Osteoblast (primary cell): ENCODE measurements around the gene TPGS1. TPM values are rescaled to one million over a fixed set of nuclear protein-coding genes. Genes with fewer than 3 reads are reported as not detected.

Experiments used
- DNase-seq: peaks from one replicate; pipeline ENCODE4 v3.0.0; 2011; ENCODE audit warnings: low spot score, mixed read lengths; ENCODE audit not compliant: insufficient read length; ENCODE audit errors: missing footprints
- H2AFZ ChIP-seq: 2 replicates; pipeline ENCODE4 v1.6.0; 2011; ENCODE audit warnings: mild to moderate bottlenecking, low read length
- H3K27ac ChIP-seq: 2 replicates; pipeline ENCODE4 v1.5.1; 2011; ENCODE audit warnings: mild to moderate bottlenecking, low read depth, low read length, moderate library complexity
- H3K27me3 ChIP-seq: 2 replicates; pipeline ENCODE4 v1.6.0; 2012; ENCODE audit warnings: mild to moderate bottlenecking, control low read depth, inconsistent platforms, low read length, moderate library complexity; ENCODE audit not compliant: insufficient read depth
- H3K36me3 ChIP-seq: 2 replicates; pipeline ENCODE4 v1.5.1; 2011; ENCODE audit warnings: mild to moderate bottlenecking, low read length, control low read depth, moderate library complexity; ENCODE audit not compliant: insufficient read depth
- H3K4me1 ChIP-seq: 2 replicates; pipeline ENCODE4 v1.5.1; 2011; ENCODE audit warnings: mild to moderate bottlenecking, low read length, control low read depth, moderate library complexity; ENCODE audit not compliant: insufficient read depth
- H3K4me2 ChIP-seq: 2 replicates; pipeline ENCODE4 v1.6.0; 2011; ENCODE audit warnings: mild to moderate bottlenecking, low read length; ENCODE audit not compliant: insufficient read depth
- H3K4me3 ChIP-seq: fragments of 200-600 bp; sonication (generic); 3 replicates; pipeline ENCODE4 v1.5.1; 2012; ENCODE audit warnings: mild to moderate bottlenecking, low read length, inconsistent platforms; ENCODE audit not compliant: insufficient read depth
- H3K79me2 ChIP-seq: 2 replicates; pipeline ENCODE4 v1.6.0; 2012; ENCODE audit warnings: mild to moderate bottlenecking, low read length, control low read depth, inconsistent platforms; ENCODE audit not compliant: insufficient read depth
- H3K9me3 ChIP-seq: 2 replicates; pipeline ENCODE4 v1.5.1; 2011; ENCODE audit warnings: low read depth, low read length, control low read depth
- H4K20me1 ChIP-seq: 2 replicates; pipeline ENCODE4 v1.6.0; 2012; ENCODE audit warnings: mild to moderate bottlenecking, low read length, control low read depth; ENCODE audit not compliant: insufficient read depth
- total RNA-seq: library from RNA; depleted of rRNA; stranded (reverse); fragments of >200 nt; gene quantifications from 2 replicates; pipeline ENCODE4 v1.2.3, GENCODE V29; 2012
- TF ChIP-seq, protein P1 (sequence below): IDR thresholded peaks from 2 replicates; pipeline ENCODE4 v1.5.1; 2011; ENCODE audit warnings: mild to moderate bottlenecking, low read depth, low read length, moderate library complexity; ENCODE audit errors: extremely low read depth

Gene TPGS1
- total RNA-seq, 1 donor = 47.8 TPM

DNA sequence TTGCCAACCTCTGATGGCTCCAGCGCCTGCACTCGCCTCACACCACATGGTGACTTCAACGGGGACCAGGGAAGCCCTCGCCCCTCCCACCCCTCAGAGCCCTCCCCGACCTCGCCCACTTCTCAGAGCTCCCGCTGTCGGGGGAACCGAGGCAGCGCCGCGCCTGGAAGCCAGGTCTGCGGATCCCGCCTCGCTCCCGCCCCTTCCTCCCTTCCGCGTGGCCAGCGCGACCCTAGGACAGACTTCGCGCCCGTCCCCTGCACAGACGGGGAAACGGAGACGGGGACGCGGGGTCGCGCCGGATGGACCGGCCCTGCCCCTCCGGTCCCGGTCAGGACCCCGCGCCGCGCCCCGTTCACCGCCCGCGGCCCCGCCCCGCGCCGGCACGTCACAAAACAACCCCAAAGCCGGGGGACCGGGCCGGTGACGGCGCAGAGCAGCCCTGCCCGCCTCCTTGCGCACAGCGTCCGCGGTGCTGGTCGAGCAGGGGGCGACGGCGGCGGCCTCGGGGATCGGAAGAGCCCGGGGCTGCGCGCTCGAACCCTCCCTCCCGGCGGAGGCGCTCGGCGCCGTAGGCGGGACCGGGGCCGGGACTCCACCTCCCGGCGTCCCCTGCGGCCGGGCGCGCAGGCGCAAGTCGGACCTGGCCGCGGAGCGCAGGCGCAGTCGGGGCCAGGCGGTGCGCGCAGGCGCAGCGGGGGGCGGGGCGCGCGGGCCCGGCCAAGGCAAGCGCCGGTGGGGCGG is 23.9 kb downstream of the TPGS1 start:
- H3K27ac ChIP-seq = peak overlapping the region; percentile 48
- TF ChIP-seq, protein P1, sequence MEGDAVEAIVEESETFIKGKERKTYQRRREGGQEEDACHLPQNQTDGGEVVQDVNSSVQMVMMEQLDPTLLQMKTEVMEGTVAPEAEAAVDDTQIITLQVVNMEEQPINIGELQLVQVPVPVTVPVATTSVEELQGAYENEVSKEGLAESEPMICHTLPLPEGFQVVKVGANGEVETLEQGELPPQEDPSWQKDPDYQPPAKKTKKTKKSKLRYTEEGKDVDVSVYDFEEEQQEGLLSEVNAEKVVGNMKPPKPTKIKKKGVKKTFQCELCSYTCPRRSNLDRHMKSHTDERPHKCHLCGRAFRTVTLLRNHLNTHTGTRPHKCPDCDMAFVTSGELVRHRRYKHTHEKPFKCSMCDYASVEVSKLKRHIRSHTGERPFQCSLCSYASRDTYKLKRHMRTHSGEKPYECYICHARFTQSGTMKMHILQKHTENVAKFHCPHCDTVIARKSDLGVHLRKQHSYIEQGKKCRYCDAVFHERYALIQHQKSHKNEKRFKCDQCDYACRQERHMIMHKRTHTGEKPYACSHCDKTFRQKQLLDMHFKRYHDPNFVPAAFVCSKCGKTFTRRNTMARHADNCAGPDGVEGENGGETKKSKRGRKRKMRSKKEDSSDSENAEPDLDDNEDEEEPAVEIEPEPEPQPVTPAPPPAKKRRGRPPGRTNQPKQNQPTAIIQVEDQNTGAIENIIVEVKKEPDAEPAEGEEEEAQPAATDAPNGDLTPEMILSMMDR = no peak
- H3K79me2 ChIP-seq = peaks cover 44% of the 10 kb centered on the region
- H3K4me2 ChIP-seq = peak overlapping the region; percentile 86
- peak; percentile 100 for DNase-seq
- peaks cover 10% of the 10 kb centered on the region for H3K4me1 ChIP-seq
- H3K36me3 ChIP-seq = peaks cover 2% of the 10 kb centered on the region
- peak overlapping the region; percentile 89 for H3K4me3 ChIP-seq
- no peaks in the 10 kb centered on the region for H3K9me3 ChIP-seq
- no peaks in the 10 kb centered on the region for H3K27me3 ChIP-seq
- peaks cover 32% of the 10 kb centered on the region for H4K20me1 ChIP-seq
- peak overlapping the region; percentile 80 for H2AFZ ChIP-seq

DNA sequence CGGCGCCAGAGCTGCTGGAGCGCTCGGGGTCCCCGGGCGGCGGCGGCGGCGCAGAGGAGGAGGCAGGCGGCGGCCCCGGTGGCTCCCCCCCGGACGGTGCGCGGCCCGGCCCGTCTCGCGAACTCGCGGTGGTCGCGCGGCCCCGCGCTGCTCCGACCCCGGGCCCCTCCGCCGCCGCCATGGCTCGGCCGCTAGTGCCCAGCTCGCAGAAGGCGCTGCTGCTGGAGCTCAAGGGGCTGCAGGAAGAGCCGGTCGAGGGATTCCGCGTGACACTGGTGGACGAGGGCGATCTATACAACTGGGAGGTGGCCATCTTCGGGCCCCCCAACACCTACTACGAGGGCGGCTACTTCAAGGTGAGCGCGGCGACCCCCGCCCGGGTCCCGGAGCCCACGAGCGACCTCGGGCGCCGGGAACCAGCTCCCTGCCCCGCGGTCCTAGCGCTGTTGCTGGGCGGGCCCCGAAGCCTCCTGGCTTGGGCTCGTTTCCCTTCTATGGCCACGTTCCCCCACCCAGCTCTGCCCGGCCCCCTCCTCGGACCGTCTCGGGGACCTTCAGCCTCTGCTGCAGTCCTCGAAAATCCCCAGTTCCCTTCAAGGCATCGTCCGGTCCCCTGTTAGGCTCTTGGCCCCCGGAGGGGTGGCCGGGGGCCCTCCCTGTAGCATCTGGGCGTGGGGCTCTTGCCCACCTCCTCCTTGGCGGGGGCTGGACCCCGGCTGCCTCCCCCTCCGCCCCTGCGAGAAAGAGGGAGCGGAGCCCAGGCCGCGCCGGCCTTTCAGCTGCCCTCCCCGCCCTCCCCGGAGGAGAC is 24.7 kb downstream of the TPGS1 start, which contains the start of gene CDC34:
Gene CDC34 (plus strand): TSS at position 8 of the 808 bp plus-strand sequence. CDS start 172 bp downstream, at position 180.
- peak within 1 kb of the TSS; percentile 97 for H3K4me2 ChIP-seq
- no peaks in the 10 kb centered on the region for H3K9me3 ChIP-seq
- H3K27me3 ChIP-seq = no peaks in the 10 kb centered on the region
- H2AFZ ChIP-seq = peak within 1 kb of the TSS; percentile 80
- peaks cover 8% of the 10 kb centered on the region for H3K36me3 ChIP-seq
- peak; percentile 97 for DNase-seq
- H4K20me1 ChIP-seq = peaks cover 38% of the 10 kb centered on the region
- peaks cover 10% of the 10 kb centered on the region for H3K4me1 ChIP-seq
- TF ChIP-seq, protein P1 = no peak
- peak within 1 kb of the TSS; percentile 91 for H3K27ac ChIP-seq
- peaks cover 52% of the 10 kb centered on the region for H3K79me2 ChIP-seq
- H3K4me3 ChIP-seq = peak within 1 kb of the TSS; percentile 89

DNA sequence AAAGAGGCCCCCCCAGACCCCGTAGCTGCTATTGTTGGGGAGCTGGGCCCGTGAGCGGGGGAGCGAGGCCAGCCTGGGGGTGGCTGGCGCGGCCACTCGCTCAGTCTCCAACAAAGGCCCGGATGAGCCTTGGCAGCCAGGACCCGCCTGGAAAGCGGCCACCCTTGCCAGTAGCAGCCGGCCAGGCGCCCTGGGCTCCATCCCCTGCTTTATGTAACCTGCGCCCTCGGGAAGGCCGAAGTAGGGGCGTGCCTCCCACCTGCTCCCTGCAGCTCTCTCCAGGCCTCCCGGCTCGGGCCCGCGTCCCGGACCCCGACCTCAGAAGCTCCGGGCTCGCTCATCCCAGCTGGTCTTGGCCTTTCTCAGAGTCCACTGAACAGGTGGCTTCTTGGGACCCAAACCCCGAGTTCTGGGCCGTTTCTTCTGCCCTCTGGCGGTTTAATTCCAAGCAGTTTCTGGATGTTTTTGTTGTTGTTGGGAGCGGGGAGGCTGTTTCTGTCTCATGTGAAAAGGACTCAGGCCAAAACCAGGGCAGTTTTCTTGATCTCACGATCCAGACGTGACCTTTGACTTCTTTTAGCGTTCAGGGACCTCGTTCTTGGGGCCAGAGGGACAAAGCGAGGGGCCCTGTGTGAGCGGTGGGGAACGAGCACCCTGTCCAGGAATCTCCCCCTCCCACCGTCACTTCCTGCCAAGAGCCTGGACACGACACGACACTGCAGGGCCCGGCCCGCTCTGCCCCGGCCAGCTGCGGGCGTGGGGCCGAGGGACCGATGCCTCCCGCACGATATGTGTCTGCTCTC is 25.5 kb downstream of the TPGS1 start:
- Histone ChIP-seq H2AFZ (peak overlapping the region; percentile 68), H3K27me3 (no peaks in the 10 kb centered on the region), H3K79me2 (peaks cover 54% of the 10 kb centered on the region), H3K36me3 (peaks cover 8% of the 10 kb centered on the region), H3K4me3 (peak overlapping the region; percentile 89), H3K27ac (peak overlapping the region; percentile 91), H4K20me1 (peaks cover 38% of the 10 kb centered on the region), H3K4me1 (peaks cover 10% of the 10 kb centered on the region), H3K9me3 (no peaks in the 10 kb centered on the region), H3K4me2 (peak overlapping the region; percentile 97)
- DNase-seq = peak; percentile 99
- TF ChIP-seq, protein P1 = peak; percentile 65
